AG04449 (cell line): Measurements from ENCODE around the gene ZNF664.

Experiments
- CTCF ChIA-PET: fragments of 350-600 bp; formaldehyde crosslinking; extraction: SDS; loops from one replicate; lab custom pipeline; 2021; ENCODE audit warnings: antibody characterized with exemption; lab: Yijun Ruan, JAX
- POLR2A ChIA-PET: fragments of 400-600, 350-600 bp; formaldehyde crosslinking; extraction: SDS; loops from one replicate; lab custom pipeline; 2020; ENCODE audit warnings: antibody characterized with exemption, inconsistent platforms; lab: Yijun Ruan, JAX
- DNase-seq: peaks from one replicate; pipeline ENCODE4 v3.0.0-alpha.2; 2010; ENCODE audit warnings: low read depth, low spot score
- H3K4me3 ChIP-seq: 2 replicates; pipeline ENCODE4 v1.5.1; 2011; ENCODE audit warnings: low read depth, mild to moderate bottlenecking, control low read depth, low read length
- TF ChIP-seq, protein P1 (sequence below): IDR thresholded peaks from one replicate; pipeline ENCODE4 v1.5.1; 2011; ENCODE audit warnings: mild to moderate bottlenecking, moderate library complexity, low read length, control low read depth, inconsistent platforms; ENCODE audit not compliant: insufficient read depth; ENCODE audit errors: missing control alignments

The ZNF664 gene

DNA sequence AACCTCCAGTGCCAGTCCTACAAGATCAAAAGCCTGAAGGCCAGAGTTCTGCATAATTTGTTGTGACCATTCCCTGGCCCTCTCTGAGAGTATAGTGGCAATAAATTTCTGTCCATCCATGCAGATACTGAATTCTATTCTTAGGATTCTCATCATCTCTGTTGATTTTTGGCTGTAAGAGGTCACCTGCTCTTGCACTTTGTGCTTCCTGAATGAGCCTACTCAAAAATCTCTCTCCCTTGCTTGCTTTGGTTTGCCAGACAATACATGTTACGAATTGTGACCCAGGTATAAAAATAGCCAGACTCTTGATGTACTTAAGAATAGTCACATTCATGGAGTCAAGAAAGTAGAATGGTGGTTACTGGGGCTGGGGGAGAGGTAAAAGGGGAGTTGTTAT lies 16.7 kb downstream of the ZNF664 start:
- ChIA-PET CTCF (no interaction called here), POLR2A (no interaction called here)
- TF ChIP-seq, protein P1, sequence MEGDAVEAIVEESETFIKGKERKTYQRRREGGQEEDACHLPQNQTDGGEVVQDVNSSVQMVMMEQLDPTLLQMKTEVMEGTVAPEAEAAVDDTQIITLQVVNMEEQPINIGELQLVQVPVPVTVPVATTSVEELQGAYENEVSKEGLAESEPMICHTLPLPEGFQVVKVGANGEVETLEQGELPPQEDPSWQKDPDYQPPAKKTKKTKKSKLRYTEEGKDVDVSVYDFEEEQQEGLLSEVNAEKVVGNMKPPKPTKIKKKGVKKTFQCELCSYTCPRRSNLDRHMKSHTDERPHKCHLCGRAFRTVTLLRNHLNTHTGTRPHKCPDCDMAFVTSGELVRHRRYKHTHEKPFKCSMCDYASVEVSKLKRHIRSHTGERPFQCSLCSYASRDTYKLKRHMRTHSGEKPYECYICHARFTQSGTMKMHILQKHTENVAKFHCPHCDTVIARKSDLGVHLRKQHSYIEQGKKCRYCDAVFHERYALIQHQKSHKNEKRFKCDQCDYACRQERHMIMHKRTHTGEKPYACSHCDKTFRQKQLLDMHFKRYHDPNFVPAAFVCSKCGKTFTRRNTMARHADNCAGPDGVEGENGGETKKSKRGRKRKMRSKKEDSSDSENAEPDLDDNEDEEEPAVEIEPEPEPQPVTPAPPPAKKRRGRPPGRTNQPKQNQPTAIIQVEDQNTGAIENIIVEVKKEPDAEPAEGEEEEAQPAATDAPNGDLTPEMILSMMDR, result no peak
- no peak overlapping the region for H3K4me3 ChIP-seq
- DNase-seq, result no peak

DNA sequence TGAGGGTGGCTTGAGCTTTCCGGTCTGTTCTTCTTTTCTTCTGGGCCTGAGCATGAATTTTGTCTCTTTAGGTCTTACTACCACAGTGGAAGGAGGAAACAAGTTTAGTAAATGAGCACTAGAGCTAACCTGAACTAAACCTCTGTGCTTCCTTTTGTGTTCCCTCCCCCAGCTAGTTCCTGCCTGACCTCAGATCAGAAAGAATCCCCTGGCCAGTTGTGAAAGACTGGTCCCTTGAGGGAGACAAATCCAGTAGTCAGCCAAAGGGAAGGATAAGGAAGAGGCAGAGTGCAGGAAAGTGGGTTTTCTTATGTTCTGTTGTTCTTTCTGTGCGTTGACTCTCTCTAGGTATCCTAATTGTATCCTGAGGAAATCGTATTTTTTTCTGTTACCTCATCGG lies 17.5 kb downstream of the ZNF664 start:
- POLR2A ChIA-PET, result no interaction called here
- CTCF ChIA-PET, result interaction anchor here (1.5 to 1.6 kb wide), 2 partner anchors 188 to 331 kb away, joined by 3 to 4 read pairs; no protein-coding TSS in a partner anchor
- H3K4me3 ChIP-seq, result no peak overlapping the region
- DNase-seq, result no peak
- TF ChIP-seq, protein P1, result no peak

DNA sequence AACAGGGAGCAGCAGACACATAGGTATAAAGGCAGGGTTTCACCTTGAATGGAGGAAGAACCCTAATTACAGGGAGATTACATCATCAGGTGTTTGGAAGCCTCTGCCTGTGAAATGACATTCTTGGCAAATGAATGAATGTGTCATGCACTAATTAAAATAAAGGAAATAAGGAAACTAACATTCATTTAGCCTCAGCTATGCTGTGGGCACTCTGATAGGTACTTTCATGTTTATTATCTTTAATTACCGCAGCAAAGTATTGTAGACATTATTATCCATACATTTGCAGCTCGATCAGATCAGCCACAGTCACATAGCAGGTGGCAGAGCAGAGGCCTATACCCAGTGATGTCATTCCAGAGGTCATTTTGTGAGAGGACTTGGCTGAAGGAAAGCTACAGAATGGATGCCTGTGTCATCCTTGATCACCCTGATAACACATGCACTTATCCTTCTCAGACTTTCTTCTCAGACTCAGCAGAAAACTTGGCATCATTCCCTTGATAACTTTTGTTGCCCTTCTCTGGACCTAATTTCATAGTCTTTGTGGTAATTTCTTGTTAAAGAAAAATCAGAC lies 18.4 kb downstream of the ZNF664 start:
- ChIA-PET CTCF (interaction anchor here (1.1 to 2.1 kb wide), 5 partner anchors 8 to 330 kb away, joined by 3 to 7 read pairs (median 3); no protein-coding TSS in a partner anchor), POLR2A (no interaction called here)
- TF ChIP-seq, protein P1, result no peak
- no peak for DNase-seq
- no peak overlapping the region for H3K4me3 ChIP-seq

DNA sequence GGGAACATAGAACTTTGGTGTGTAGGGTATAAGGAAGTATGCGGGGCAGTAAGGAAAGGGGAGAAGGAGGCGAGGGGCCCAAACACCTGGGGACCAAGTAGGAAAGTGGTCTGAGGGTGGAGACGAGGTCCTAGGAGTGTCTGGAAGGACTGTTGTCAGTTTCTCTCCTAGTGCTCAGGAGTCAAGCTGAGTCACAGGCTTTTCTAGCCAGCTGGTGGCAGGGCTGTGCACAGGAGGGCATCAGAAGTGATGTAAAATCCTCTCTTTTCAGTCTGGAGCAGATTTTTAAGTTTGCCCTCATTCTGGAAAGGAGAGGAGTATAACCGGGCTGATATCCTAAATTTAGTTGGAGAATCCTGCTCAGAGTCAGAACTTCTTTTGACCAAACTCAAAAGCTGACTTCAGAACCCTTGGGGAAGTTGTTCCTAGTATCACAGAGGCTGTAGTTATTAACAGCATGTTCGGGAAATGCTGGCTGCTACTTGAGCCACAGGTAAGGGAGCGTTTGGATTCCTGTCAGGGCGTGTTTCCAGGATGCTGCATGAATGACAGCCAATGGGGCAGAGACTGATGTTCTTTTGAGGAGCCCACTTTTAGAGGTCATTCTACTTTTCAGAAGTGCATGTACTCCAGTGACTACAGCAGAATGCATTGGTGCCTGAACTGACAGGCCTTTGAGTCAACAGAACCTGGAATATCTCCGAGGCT lies 19.3 kb downstream of the ZNF664 start:
- no peak overlapping the region for H3K4me3 ChIP-seq
- DNase-seq, result no peak
- CTCF ChIA-PET, result interaction anchor here (1.1 to 2.1 kb wide), 4 partner anchors 9 to 329 kb away, joined by 3 to 7 read pairs (median 4); no protein-coding TSS in a partner anchor
- TF ChIP-seq, protein P1, result no peak
- POLR2A ChIA-PET, result no interaction called here

DNA sequence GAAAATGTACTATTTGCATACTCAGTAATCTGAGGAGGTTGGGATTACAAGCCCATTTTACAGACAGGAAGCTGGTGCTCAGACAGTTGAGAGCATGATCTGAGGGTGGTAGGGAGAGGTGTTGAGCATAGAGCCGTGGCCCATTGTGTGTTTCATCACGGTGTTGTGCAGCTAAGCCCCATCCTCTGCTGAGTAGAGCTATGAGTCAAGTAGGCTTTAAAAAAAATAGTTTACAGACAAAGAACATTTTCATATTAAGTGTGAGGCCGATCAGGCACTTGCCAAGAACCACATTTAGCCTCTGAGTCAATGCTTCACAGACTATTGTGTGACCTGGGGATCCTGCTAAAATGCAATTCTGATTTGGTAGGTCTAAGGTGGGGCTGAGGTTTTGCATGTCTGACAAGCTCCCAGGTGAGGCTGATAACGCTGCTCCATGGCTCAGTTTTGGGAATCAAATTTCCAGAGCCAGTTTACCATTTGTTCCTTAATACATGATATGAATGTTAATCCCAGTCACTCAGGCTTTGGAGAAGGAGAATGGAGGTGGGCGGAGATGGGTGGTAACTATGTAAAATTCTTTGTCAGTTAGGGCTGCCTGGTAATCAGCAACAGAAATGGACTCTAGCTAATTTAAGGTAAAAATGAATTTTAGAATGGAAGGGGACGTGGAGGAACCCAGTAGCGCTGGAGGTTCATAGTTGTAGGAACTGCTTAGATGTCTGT lies 22.2 kb downstream of the ZNF664 start:
- no peak for DNase-seq
- POLR2A ChIA-PET, result interaction anchor here (0.7 kb wide), 1 partner anchor 9 kb away, joined by 4 read pairs; no protein-coding TSS in a partner anchor
- H3K4me3 ChIP-seq, result no peak overlapping the region
- TF ChIP-seq, protein P1, result no peak
- CTCF ChIA-PET, result interaction anchor here (1.0 to 3.6 kb wide), 5 partner anchors 10 to 56 kb away, joined by 3 to 35 read pairs (median 4); partner anchors contain the start of genes CCDC92 and ZNF664

DNA sequence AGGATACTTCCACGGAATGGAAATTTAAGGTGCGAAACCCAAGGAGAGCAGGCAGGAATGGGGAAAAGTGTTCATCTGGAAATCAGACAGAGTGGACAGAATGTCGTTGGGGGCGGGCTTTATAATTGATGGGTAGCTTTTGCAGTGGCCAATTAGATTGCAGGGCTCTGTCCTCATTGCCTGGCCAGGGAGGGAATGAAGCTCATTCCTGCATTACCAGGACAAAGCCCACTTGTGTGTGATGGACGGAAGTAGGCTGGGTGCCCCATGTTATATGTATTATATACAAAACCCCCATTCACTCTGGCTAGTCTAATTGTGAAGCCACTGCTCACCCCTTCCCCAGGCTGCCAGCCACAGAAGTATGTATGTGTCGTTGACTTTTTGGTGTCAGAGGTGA lies 23.6 kb downstream of the ZNF664 start:
- ChIA-PET POLR2A (no interaction called here), CTCF (interaction anchor here (0.8 to 3.6 kb wide), 4 partner anchors 12 to 196 kb away, joined by 3 to 35 read pairs (median 4); no protein-coding TSS in a partner anchor)
- no peak overlapping the region for H3K4me3 ChIP-seq

More for the DNA sequence above, 23.6 kb downstream of the ZNF664 start:
- TF ChIP-seq, protein P1, result no peak
- DNase-seq, result no peak
